Activated naive CD4-positive, alpha-beta T cell treated with anti-CD3 and anti-CD28 coated beads, Interleukin-2, amount 50 U/mL, for 24 hours (primary cell): ENCODE data around the gene KLK12.

Source experiments
- H3K27ac Mint-ChIP-seq: one replicate; pipeline ENCODE4 v1.8.0; 2021; ENCODE audit warnings: mild to moderate bottlenecking, mixed read lengths
- H3K27me3 Mint-ChIP-seq: one replicate; pipeline ENCODE4 v1.8.0; 2021; ENCODE audit warnings: mixed read lengths
- H3K36me3 Mint-ChIP-seq: one replicate; pipeline ENCODE4 v1.8.0; 2021; ENCODE audit warnings: mixed read lengths
- H3K4me1 Mint-ChIP-seq: one replicate; pipeline ENCODE4 v1.8.0; 2021; ENCODE audit warnings: mixed read lengths
- H3K4me3 Mint-ChIP-seq: one replicate; pipeline ENCODE4 v1.8.0; 2021; ENCODE audit warnings: mild to moderate bottlenecking, mixed read lengths
- H3K9me3 Mint-ChIP-seq: one replicate; pipeline ENCODE4 v1.8.0; 2021; ENCODE audit warnings: mixed read lengths

KLK12 gene

GRCh38 chr19:51027126-51027806 lies 7.5 kb downstream of the KLK12 start:
- Mint-ChIP-seq H3K36me3 (no peaks in the 10 kb centered on the region), H3K27ac (no peak overlapping the region), H3K9me3 (no peaks in the 10 kb centered on the region), H3K27me3 (peaks cover 28% of the 10 kb centered on the region), H3K4me3 (no peak overlapping the region), H3K4me1 (no peaks in the 10 kb centered on the region)

- Mint-ChIP-seq H3K4me1 (no peaks in the 10 kb centered on the region), H3K27ac (no peak within 1 kb of the TSS), H3K36me3 (no peaks in the 10 kb centered on the region), H3K4me3 (no peak within 1 kb of the TSS), H3K9me3 (no peaks in the 10 kb centered on the region), H3K27me3 (peaks cover 27% of the 10 kb centered on the region)
These were observed 8.3 kb downstream of the KLK12 start, which contains the start of gene KLK11 for GRCh38 chr19:51026554-51026831. KLK11 (minus strand) TSS chr19:51026616; CDS start chr19:51025631, 985 bp downstream.

GRCh38 chr19:51025809-51026553 lies 8.8 kb downstream of the KLK12 start:
- no peaks in the 10 kb centered on the region for H3K36me3 Mint-ChIP-seq
- no peak overlapping the region for H3K4me3 Mint-ChIP-seq
- H3K4me1 Mint-ChIP-seq: no peaks in the 10 kb centered on the region
- no peak overlapping the region for H3K27ac Mint-ChIP-seq
- H3K9me3 Mint-ChIP-seq: no peaks in the 10 kb centered on the region
- H3K27me3 Mint-ChIP-seq: peaks cover 22% of the 10 kb centered on the region

- H3K27ac Mint-ChIP-seq: no peak overlapping the region
- H3K4me1 Mint-ChIP-seq: no peaks in the 10 kb centered on the region
- peaks cover 20% of the 10 kb centered on the region for H3K27me3 Mint-ChIP-seq
- no peak overlapping the region for H3K4me3 Mint-ChIP-seq
- no peaks in the 10 kb centered on the region for H3K36me3 Mint-ChIP-seq
- no peaks in the 10 kb centered on the region for H3K9me3 Mint-ChIP-seq
These were observed 9.4 kb downstream of the KLK12 start for GRCh38 chr19:51025401-51025800.

GRCh38 chr19:51024924-51025323 lies 9.9 kb downstream of the KLK12 start:
- H3K27ac Mint-ChIP-seq: no peak overlapping the region
- no peaks in the 10 kb centered on the region for H3K36me3 Mint-ChIP-seq
- no peaks in the 10 kb centered on the region for H3K4me1 Mint-ChIP-seq
- H3K27me3 Mint-ChIP-seq: peaks cover 22% of the 10 kb centered on the region
- no peak overlapping the region for H3K4me3 Mint-ChIP-seq
- H3K9me3 Mint-ChIP-seq: no peaks in the 10 kb centered on the region

- Mint-ChIP-seq H3K27me3 (peaks cover 17% of the 10 kb centered on the region), H3K36me3 (no peaks in the 10 kb centered on the region), H3K27ac (no peak overlapping the region), H3K9me3 (no peaks in the 10 kb centered on the region), H3K4me1 (no peaks in the 10 kb centered on the region), H3K4me3 (no peak overlapping the region)
These were observed 10.9 kb downstream of the KLK12 start for GRCh38 chr19:51023946-51024345.

- no peaks in the 10 kb centered on the region for H3K9me3 Mint-ChIP-seq
- H3K4me1 Mint-ChIP-seq: peaks cover 8% of the 10 kb centered on the region
- no peak overlapping the region for H3K4me3 Mint-ChIP-seq
- H3K27ac Mint-ChIP-seq: no peak overlapping the region
- peaks cover 2% of the 10 kb centered on the region for H3K36me3 Mint-ChIP-seq
- H3K27me3 Mint-ChIP-seq: peaks cover 22% of the 10 kb centered on the region
These were observed 12.3 kb downstream of the KLK12 start for GRCh38 chr19:51022526-51022925.

- Mint-ChIP-seq H3K9me3 (no peaks in the 10 kb centered on the region), H3K4me3 (no peak overlapping the region), H3K27ac (no peak overlapping the region), H3K36me3 (peaks cover 2% of the 10 kb centered on the region), H3K4me1 (peaks cover 17% of the 10 kb centered on the region), H3K27me3 (peaks cover 26% of the 10 kb centered on the region)
These were observed 13.7 kb downstream of the KLK12 start for GRCh38 chr19:51020988-51021651.

GRCh38 chr19:51019544-51019925 lies 15.3 kb downstream of the KLK12 start, which contains the start of gene KLK10:
KLK10 (minus strand) TSS chr19:51019709; CDS start chr19:51019130, 579 bp downstream.
- H3K4me1 Mint-ChIP-seq: peaks cover 17% of the 10 kb centered on the region
- H3K27me3 Mint-ChIP-seq: peaks cover 33% of the 10 kb centered on the region
- H3K27ac Mint-ChIP-seq: no peak within 1 kb of the TSS
- H3K36me3 Mint-ChIP-seq: peaks cover 2% of the 10 kb centered on the region
- H3K4me3 Mint-ChIP-seq: peak within 1 kb of the TSS; percentile 23
- H3K9me3 Mint-ChIP-seq: no peaks in the 10 kb centered on the region

GRCh38 chr19:51018745-51019543 lies 15.9 kb downstream of the KLK12 start:
- Mint-ChIP-seq H3K27ac (no peak overlapping the region), H3K27me3 (peaks cover 38% of the 10 kb centered on the region), H3K4me3 (peak overlapping the region; percentile 23), H3K4me1 (peaks cover 17% of the 10 kb centered on the region), H3K9me3 (no peaks in the 10 kb centered on the region), H3K36me3 (peaks cover 2% of the 10 kb centered on the region)

- Mint-ChIP-seq H3K9me3 (no peaks in the 10 kb centered on the region), H3K27ac (no peak overlapping the region), H3K36me3 (peaks cover 2% of the 10 kb centered on the region), H3K4me1 (peaks cover 17% of the 10 kb centered on the region), H3K4me3 (no peak overlapping the region), H3K27me3 (peaks cover 50% of the 10 kb centered on the region)
These were observed 17.8 kb downstream of the KLK12 start for GRCh38 chr19:51016798-51017683.

- Mint-ChIP-seq H3K27ac (no peak overlapping the region), H3K36me3 (peaks cover 2% of the 10 kb centered on the region), H3K4me3 (no peak overlapping the region), H3K4me1 (peaks cover 17% of the 10 kb centered on the region), H3K9me3 (no peaks in the 10 kb centered on the region), H3K27me3 (peaks cover 52% of the 10 kb centered on the region)
These were observed 19.0 kb downstream of the KLK12 start for GRCh38 chr19:51015691-51016267.

GRCh38 chr19:51014242-51014641 lies 20.6 kb downstream of the KLK12 start:
- Mint-ChIP-seq H3K27ac (no peak overlapping the region), H3K27me3 (peaks cover 57% of the 10 kb centered on the region), H3K36me3 (peaks cover 2% of the 10 kb centered on the region), H3K4me1 (peaks cover 17% of the 10 kb centered on the region), H3K9me3 (no peaks in the 10 kb centered on the region), H3K4me3 (no peak overlapping the region)

GRCh38 chr19:51012661-51013190 lies 22.1 kb downstream of the KLK12 start:
- Mint-ChIP-seq H3K4me3 (no peak overlapping the region), H3K9me3 (no peaks in the 10 kb centered on the region), H3K36me3 (no peaks in the 10 kb centered on the region), H3K27ac (no peak overlapping the region), H3K4me1 (peaks cover 9% of the 10 kb centered on the region), H3K27me3 (peaks cover 53% of the 10 kb centered on the region)
